GM18526 (cell line): ENCODE data around the gene SEC16A.

Experiments
- POLR2A ChIP-seq: IDR thresholded peaks from 3 replicates; pipeline ENCODE4 v1.6.1; 2011; ENCODE audit not compliant: insufficient read length; ENCODE audit errors: extremely low read depth

The SEC16A gene

DNA sequence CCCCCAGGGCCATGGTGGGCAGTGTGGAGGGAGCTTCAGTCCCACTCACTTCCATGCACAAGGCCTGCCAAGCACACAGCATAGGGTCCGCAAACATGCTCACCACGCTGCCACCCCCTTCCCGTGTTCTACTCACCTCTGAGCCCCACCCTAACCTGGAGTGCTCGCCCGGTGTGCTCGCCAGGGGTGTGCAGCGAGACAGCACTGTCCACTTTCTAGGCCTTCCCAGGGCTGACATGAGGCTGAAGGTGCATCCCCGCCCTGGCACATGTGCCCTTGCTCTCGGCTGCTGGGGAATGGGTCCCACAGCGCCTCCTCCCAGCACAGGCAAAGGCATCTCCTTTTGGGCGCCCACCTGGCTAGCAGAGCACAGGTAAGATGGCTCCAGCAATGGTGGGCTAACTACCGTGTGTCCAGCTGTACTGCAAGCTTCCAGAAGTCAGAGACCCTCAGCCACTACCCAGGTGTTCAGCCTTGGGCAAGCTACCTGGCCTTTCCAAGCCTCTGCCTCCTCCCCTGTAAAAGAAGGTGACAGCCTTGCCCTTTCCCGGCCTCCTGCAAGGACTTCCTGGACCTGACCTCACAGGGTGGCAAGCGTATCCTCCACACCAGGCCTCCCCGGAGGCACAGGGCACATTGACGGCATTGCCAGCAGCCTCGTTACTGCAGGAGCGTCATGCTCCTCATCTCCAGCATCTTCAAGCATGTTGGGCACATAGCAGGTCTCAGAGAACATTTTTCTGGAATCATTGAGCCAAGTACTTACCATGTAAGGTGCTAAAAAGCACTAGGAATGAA is 4.2 kb upstream of the SEC16A start:
- no peak for TF ChIP-seq POLR2A

DNA sequence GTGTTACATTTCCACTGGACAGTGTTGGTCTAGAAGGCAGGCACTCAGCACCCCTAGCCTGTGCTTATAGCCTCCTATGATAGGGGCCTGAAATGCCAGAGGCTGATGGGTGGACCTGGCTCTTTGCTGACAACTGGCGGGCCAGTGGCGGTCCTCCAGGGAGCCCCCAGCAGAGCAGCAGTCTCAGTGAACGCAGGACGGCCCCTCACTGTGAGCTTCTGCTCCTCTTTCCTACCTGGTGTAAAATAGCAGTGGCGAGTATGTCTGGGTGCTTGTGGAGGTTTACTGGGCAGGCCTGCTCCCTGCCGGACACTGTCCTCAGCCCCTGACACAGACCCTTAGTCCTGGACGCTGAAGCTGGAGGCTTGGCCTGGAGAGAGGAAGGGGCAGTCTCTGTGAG is 3.3 kb upstream of the SEC16A start:
- TF ChIP-seq POLR2A, result no peak

- no peak for TF ChIP-seq POLR2A
Observed at GRCh38 chr9:136485049-136486045, 2.5 kb upstream of the SEC16A start.

- no peak for TF ChIP-seq POLR2A
Observed at GRCh38 chr9:136484153-136485048, 1.6 kb upstream of the SEC16A start.

DNA sequence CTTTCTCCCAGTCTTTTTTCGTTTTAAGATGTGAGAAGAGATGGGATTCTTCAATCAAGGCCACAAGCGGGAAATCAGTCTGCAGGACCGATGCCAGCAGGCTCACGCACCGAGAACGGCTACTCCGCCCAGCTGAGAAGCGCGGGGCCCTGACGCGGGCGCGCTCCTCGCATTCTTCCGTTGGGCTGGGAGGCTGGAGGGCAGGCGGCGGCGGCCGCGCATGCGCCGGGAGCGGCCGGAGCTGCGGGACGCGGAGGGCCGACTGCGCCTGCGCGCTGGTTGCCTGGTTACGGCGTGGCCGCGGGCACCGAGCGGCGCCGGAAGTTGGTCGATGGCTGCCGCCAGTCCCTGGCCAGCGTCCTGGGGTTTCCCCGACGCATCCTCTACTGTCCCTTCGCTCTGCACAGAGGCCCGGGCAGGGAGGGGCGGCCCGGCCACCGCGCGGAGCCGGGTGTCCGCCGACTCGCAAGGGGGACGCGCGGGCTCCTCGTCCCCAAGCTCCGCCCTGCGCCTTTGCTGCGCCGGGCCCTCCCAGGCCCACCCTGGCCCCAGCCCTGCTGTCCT is 831 bp upstream of the SEC16A start:
- TF ChIP-seq POLR2A, result peak; percentile 59

- no peak for TF ChIP-seq POLR2A
Observed at GRCh38 chr9:136482046-136482792, 621 bp downstream of the SEC16A start.

DNA sequence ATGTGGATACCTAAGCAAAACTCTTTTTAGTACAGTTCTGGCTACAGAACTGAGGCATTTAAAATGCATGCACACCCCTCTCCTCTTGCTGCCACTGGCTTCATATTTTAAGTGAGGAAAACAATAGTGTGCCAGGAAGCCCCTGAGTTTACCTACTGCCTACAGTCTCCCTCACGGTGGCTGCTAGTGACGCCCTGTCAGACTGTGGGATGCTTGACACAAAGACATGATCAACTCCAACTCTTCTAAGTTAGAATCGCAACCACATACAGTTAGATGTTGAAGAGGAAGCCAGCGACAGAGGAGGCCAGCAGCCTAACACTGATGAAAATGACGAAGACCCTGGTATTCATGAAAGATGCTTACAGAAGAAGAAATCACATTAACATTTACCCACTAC is 1.3 kb downstream of the SEC16A start:
- TF ChIP-seq POLR2A, result no peak

DNA sequence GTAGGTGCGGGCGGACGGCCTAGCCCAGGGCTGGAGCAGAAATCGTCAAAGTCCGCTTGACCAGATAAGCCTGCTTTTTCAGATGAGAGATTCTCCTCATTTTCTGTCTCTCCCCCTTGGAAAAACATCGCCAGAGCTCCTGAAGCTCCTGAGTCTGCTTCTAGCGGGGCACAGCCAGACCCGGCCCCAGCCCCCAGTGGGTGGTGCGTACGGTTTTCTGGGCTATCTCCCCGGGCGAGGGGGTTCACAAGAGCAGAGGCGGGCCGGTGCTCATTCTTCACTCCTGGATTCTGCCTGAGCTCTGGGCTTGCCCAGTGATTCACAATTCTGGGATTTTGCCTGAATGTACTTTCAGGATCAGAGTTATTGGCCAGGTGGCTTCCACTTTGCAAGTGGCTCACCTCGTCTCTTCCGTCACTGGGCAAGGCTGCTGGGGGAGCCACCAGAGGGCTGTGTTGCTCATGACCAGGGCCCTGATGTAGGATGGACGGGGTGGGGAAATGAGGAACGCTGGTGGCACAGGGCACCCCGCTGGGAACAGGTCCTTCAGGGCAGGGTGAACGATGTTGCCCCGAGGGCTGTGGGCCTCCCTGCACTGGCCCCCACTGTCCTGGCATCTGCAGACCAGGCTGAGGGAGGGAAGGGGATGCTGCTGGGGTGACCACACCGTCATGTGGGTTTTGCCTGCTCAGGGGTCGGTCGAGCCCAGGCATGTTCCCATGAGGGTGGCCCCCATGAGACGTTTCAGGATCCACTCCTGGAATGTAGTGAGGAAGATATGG is 6.3 kb downstream of the SEC16A start:
- TF ChIP-seq POLR2A, result no peak

GRCh38 chr9:136474974-136475865 is 7.6 kb downstream of the SEC16A start:
- TF ChIP-seq POLR2A, result no peak

GRCh38 chr9:136474021-136474640 is 8.7 kb downstream of the SEC16A start:
- TF ChIP-seq POLR2A, result no peak

- TF ChIP-seq POLR2A, result no peak
Observed at GRCh38 chr9:136473354-136473721, 9.5 kb downstream of the SEC16A start.
